SK-N-SH treated with all-trans-retinoic acid at 6 μM for 48 hours (cell line): ENCODE measurements around the gene GRN.

Experiments
- ATAC-seq: fragments of 200-7000 bp; cut with Tn5 transposase; 3 replicates; pipeline ENCODE4 v1.9.1; 2020; ENCODE audit warnings: mild to moderate bottlenecking, moderate library complexity
- ARNTL ChIP-seq: fragments of 450-650 bp; formaldehyde crosslinking; IDR thresholded peaks from 2 replicates; pipeline ENCODE4 v1.5.0; 2020; ENCODE audit warnings: low read depth, mild to moderate bottlenecking, moderate library complexity, borderline replicate concordance
- CREB5 ChIP-seq: fragments of 250-450 bp; sonication (Bioruptor Pico); IDR thresholded peaks from 2 replicates; pipeline ENCODE4 v1.5.1; 2020; ENCODE audit warnings: low read depth, mild to moderate bottlenecking, moderate library complexity
- CSRNP3 ChIP-seq: fragments of 250-450 bp; sonication (Bioruptor Pico); IDR thresholded peaks from 2 replicates; pipeline ENCODE4 v1.5.1; 2021; ENCODE audit warnings: mild to moderate bottlenecking, moderate library complexity
- ESRRG ChIP-seq: fragments of 250-450 bp; sonication (Bioruptor Pico); IDR thresholded peaks from 2 replicates; pipeline ENCODE4 v1.6.1; 2021; ENCODE audit warnings: mild to moderate bottlenecking
- GLIS3 ChIP-seq: fragments of 250-450 bp; sonication (Bioruptor Pico); IDR thresholded peaks from 2 replicates; pipeline ENCODE4 v1.5.0; 2020; ENCODE audit warnings: mild to moderate bottlenecking, moderate library complexity
- PATZ1 ChIP-seq: fragments of 250-450 bp; sonication (Bioruptor Pico); IDR thresholded peaks from 2 replicates; pipeline ENCODE4 v1.8.0; 2020; ENCODE audit warnings: mild to moderate bottlenecking, moderate library complexity, borderline replicate concordance
- POU6F1 ChIP-seq: fragments of 250-450 bp; sonication (Bioruptor Pico); IDR thresholded peaks from 2 replicates; pipeline ENCODE4 v1.8.0; 2021; ENCODE audit warnings: low read depth, mild to moderate bottlenecking, moderate library complexity, borderline replicate concordance
- SNAI2 ChIP-seq: fragments of 250-450 bp; sonication (Bioruptor Pico); IDR thresholded peaks from 2 replicates; pipeline ENCODE4 v1.5.0; 2020; ENCODE audit warnings: mild to moderate bottlenecking, moderate library complexity
- TCF4 ChIP-seq: fragments of 250-450 bp; sonication (Bioruptor Pico); IDR thresholded peaks from 2 replicates; pipeline ENCODE4 v1.8.0; 2021; ENCODE audit warnings: mild to moderate bottlenecking, moderate library complexity, borderline replicate concordance
- TOX ChIP-seq: fragments of 250-450 bp; sonication (Bioruptor Pico); IDR thresholded peaks from 2 replicates; pipeline ENCODE4 v1.8.0; 2021; ENCODE audit warnings: mild to moderate bottlenecking, moderate library complexity, borderline replicate concordance
- TSHZ2 ChIP-seq: fragments of 250-450 bp; sonication (Bioruptor Pico); IDR thresholded peaks from 2 replicates; pipeline ENCODE4 v1.5.0; 2020; ENCODE audit warnings: mild to moderate bottlenecking, moderate library complexity
- ZC3H10 ChIP-seq: fragments of 250-450 bp; sonication (Bioruptor Pico); IDR thresholded peaks from 2 replicates; pipeline ENCODE4 v1.5.1; 2021; ENCODE audit warnings: mild to moderate bottlenecking, moderate library complexity
- ZFP3 ChIP-seq: fragments of 250-450 bp; sonication (Bioruptor Pico); IDR thresholded peaks from 2 replicates; pipeline ENCODE4 v1.5.0; 2020; ENCODE audit warnings: mild to moderate bottlenecking, moderate library complexity
- ZFP30 ChIP-seq: fragments of 450-650 bp; formaldehyde crosslinking; IDR thresholded peaks from 2 replicates; pipeline ENCODE4 v1.5.0; 2022; ENCODE audit warnings: mild to moderate bottlenecking, moderate library complexity
- ZNF565 ChIP-seq: fragments of 450-650 bp; formaldehyde crosslinking; conservative IDR thresholded peaks from 2 replicates; pipeline ENCODE4 v1.5.0; 2020; ENCODE audit warnings: low read depth, mild to moderate bottlenecking, moderate library complexity
- ZNF8 ChIP-seq: fragments of 450-650 bp; formaldehyde crosslinking; IDR thresholded peaks from 2 replicates; pipeline ENCODE4 v1.5.0; 2020; ENCODE audit warnings: mild to moderate bottlenecking, moderate library complexity

GRN gene

GRCh38 chr17:44344939-44345453, at the start of gene GRN:
Gene GRN (plus strand): TSS chr17:44345302. CDS start chr17:44349165, 3,863 bp downstream.
- 0 out of 2 replicates have a peak, but pooled peaks have one; percentile 30 for TF ChIP-seq SNAI2 (CRISPR knock-in tag)
- peak; percentile 28; the same call in 1 of the 2 replicates for TF ChIP-seq TCF4 (CRISPR knock-in tag)
- TF ChIP-seq PATZ1 (CRISPR knock-in tag) = no peak
- 0 out of 2 replicates have a peak, but pooled peaks have one; percentile 22 for TF ChIP-seq TSHZ2
- TF ChIP-seq ZFP3 (CRISPR knock-in tag) = peak; percentile 89; the same call in 1 of the 2 replicates
- TF ChIP-seq ZNF565 (CRISPR knock-in tag) = no peak
- TF ChIP-seq, all 23 proteins: peak for 4
- ATAC-seq = peak; percentile 99

GRCh38 chr17:44297975-44298374, 47.1 kb upstream of the GRN start:
- ATAC-seq = no peak
- no peak for TF ChIP-seq CREB5 (CRISPR knock-in tag)
- no peak for TF ChIP-seq ZFP3 (CRISPR knock-in tag)
- no peak for TF ChIP-seq CSRNP3
- no peak for TF ChIP-seq POU6F1 (CRISPR knock-in tag)
- no peak for TF ChIP-seq ZNF8 (CRISPR knock-in tag)
- TF ChIP-seq PATZ1 (CRISPR knock-in tag) = no peak
- no peak for TF ChIP-seq ESRRG
- TF ChIP-seq ZFP30 (CRISPR knock-in tag) = no peak
- TF ChIP-seq ZNF565 (CRISPR knock-in tag) = no peak
- TF ChIP-seq ARNTL (CRISPR knock-in tag) = no peak
- no peak for TF ChIP-seq TSHZ2
- no peak for TF ChIP-seq ZC3H10 (CRISPR knock-in tag)
- TF ChIP-seq GLIS3 (CRISPR knock-in tag) = no peak
- no peak for TF ChIP-seq TOX (CRISPR knock-in tag)
